ENCODE measurements around the gene DPPA2. TPM values are rescaled to one million over a fixed set of nuclear protein-coding genes. Genes with fewer than 3 reads are reported as not detected.

DPPA2 gene
- total RNA-seq, 1 experiment from 2014 or later, result not detected

GRCh38 chr3:109284071-109284470 is 32.2 kb downstream of the DPPA2 start:
- no peaks in the 10 kb centered on the region for H3K36me3 ChIP-seq (ENCODE audit: insufficient read depth, low read length, poor library complexity, severe bottlenecking)
- POLR2A ChIA-PET (ENCODE audit: low non-redundant PET), result no interaction called here
- no peaks in the 10 kb centered on the region for H3K4me1 ChIP-seq (ENCODE audit: insufficient read depth, low read length, poor library complexity, severe bottlenecking)
- no peak overlapping the region for H3K27ac ChIP-seq (ENCODE audit: low read depth, low read length, poor library complexity, severe bottlenecking)
- no TSS peak for BruUV-seq (replicated peaks)
- H3K9me3 ChIP-seq (ENCODE audit: low read depth, low read length, poor library complexity, severe bottlenecking), result no peaks in the 10 kb centered on the region
- no peaks in the 10 kb centered on the region for H3K27me3 ChIP-seq (replicated peaks; ENCODE audit: insufficient read depth, low read depth, low read length, poor library complexity)
- CTCF ChIA-PET, result no interaction called here
- intact Hi-C loops (cut with micrococcal nuclease; ENCODE audit: unreplicated experiment), result no loop called here
- no peak overlapping the region for H3K4me3 ChIP-seq (ENCODE audit: low read depth, low read length, poor library complexity, severe bottlenecking)
- DNase-seq (ENCODE audit: low spot score), result no peak
- TF ChIP-seq EZH2 (IDR thresholded peaks at IDR 0.05; ENCODE audit: borderline replicate concordance, low read depth, low read length, poor library complexity, severe bottlenecking), result no peak
- TF ChIP-seq CTCF (conservative IDR thresholded peaks at IDR 0.05; ENCODE audit: low read depth, low read length), result no peak

- intact Hi-C loops (cut with micrococcal nuclease; ENCODE audit: unreplicated experiment), result no loop called here
- H3K36me3 ChIP-seq (ENCODE audit: insufficient read depth, low read length, poor library complexity, severe bottlenecking), result no peaks in the 10 kb centered on the region
- H3K9me3 ChIP-seq (ENCODE audit: low read depth, low read length, poor library complexity, severe bottlenecking), result no peaks in the 10 kb centered on the region
- TF ChIP-seq CTCF (conservative IDR thresholded peaks at IDR 0.05; ENCODE audit: low read depth, low read length) (no peak), EZH2 (IDR thresholded peaks at IDR 0.05; ENCODE audit: borderline replicate concordance, low read depth, low read length, poor library complexity, severe bottlenecking) (no peak)
- ChIA-PET POLR2A (ENCODE audit: low non-redundant PET) (no interaction called here), CTCF (no interaction called here)
- no TSS peak for BruUV-seq (replicated peaks)
- DNase-seq (ENCODE audit: low spot score), result no peak
- H3K27me3 ChIP-seq (replicated peaks; ENCODE audit: insufficient read depth, low read depth, low read length, poor library complexity), result no peaks in the 10 kb centered on the region
- H3K27ac ChIP-seq (ENCODE audit: low read depth, low read length, poor library complexity, severe bottlenecking), result no peak overlapping the region
- H3K4me3 ChIP-seq (ENCODE audit: low read depth, low read length, poor library complexity, severe bottlenecking), result no peak overlapping the region
- H3K4me1 ChIP-seq (ENCODE audit: insufficient read depth, low read length, poor library complexity, severe bottlenecking), result no peaks in the 10 kb centered on the region
Measured at GRCh38 chr3:109278546-109278945, 37.8 kb downstream of the DPPA2 start.

GRCh38 chr3:109278141-109278540 is 38.2 kb downstream of the DPPA2 start:
- ChIA-PET POLR2A (ENCODE audit: low non-redundant PET) (no interaction called here), CTCF (no interaction called here)
- H3K4me3 ChIP-seq (ENCODE audit: low read depth, low read length, poor library complexity, severe bottlenecking), result no peak overlapping the region
- H3K9me3 ChIP-seq (ENCODE audit: low read depth, low read length, poor library complexity, severe bottlenecking), result no peaks in the 10 kb centered on the region
- no peaks in the 10 kb centered on the region for H3K4me1 ChIP-seq (ENCODE audit: insufficient read depth, low read length, poor library complexity, severe bottlenecking)
- TF ChIP-seq CTCF (conservative IDR thresholded peaks at IDR 0.05; ENCODE audit: low read depth, low read length), result no peak
- TF ChIP-seq EZH2 (IDR thresholded peaks at IDR 0.05; ENCODE audit: borderline replicate concordance, low read depth, low read length, poor library complexity, severe bottlenecking), result no peak
- intact Hi-C loops (cut with micrococcal nuclease; ENCODE audit: unreplicated experiment), result no loop called here
- H3K36me3 ChIP-seq (ENCODE audit: insufficient read depth, low read length, poor library complexity, severe bottlenecking), result no peaks in the 10 kb centered on the region
- H3K27me3 ChIP-seq (replicated peaks; ENCODE audit: insufficient read depth, low read depth, low read length, poor library complexity), result no peaks in the 10 kb centered on the region
- no TSS peak for BruUV-seq (replicated peaks)
- H3K27ac ChIP-seq (ENCODE audit: low read depth, low read length, poor library complexity, severe bottlenecking), result no peak overlapping the region
- no peak for DNase-seq (ENCODE audit: low spot score)
